H1 (cell line): ENCODE results near the gene DDX31. TPM values are rescaled to one million over a fixed set of nuclear protein-coding genes. Genes with fewer than 3 reads are reported as not detected.

Experiments
- ASH2L ChIP-seq: fragments of 200-600, 300-600 bp; sonication (generic); IDR thresholded peaks from one replicate; pipeline ENCODE4 v1.7.1; 2017; ENCODE audit warnings: low read length
- CHD1 ChIP-seq: IDR thresholded peaks from 2 replicates; pipeline ENCODE4 v1.6.1; 2012; ENCODE audit warnings: low read depth, low read length, improper control_type of control experiment
- GTF2F1 ChIP-seq: IDR thresholded peaks from 2 replicates; pipeline ENCODE4 v1.6.1; 2012; ENCODE audit warnings: low read depth, low read length, improper control_type of control experiment, borderline replicate concordance
- SIX5 ChIP-seq: IDR thresholded peaks from 2 replicates; pipeline ENCODE4 v1.6.1; 2011; ENCODE audit warnings: mild to moderate bottlenecking, low read depth, low read length
- SP1 ChIP-seq: IDR thresholded peaks from 2 replicates; pipeline ENCODE4 v1.6.1; 2011; ENCODE audit warnings: low read depth, low read length
- USF2 ChIP-seq: IDR thresholded peaks from 2 replicates; pipeline ENCODE4 v1.6.1; 2011; ENCODE audit warnings: low read length, improper control_type of control experiment
- ZNF274 ChIP-seq: IDR thresholded peaks from 2 replicates; pipeline ENCODE4 v1.7.0; 2012; ENCODE audit warnings: low read length, borderline replicate concordance; ENCODE audit errors: extremely low read depth
- polyA plus RNA-seq, 7 experiments: library from polyadenylated mRNA; depleted of rRNA in 3 of 7; stranded (reverse) in 5 of 7; unstranded in 2 of 7; fragments of >200 nt in 5 of 7; fragments of 200-250 nt in 2 of 7; gene quantifications; 1 replicate in 5 of 7; 2 replicates in 1 of 7; 4 replicates in 1 of 7; pipeline versions ENCODE4 v1.2.1 to v1.2.3, GENCODE V29; 2011 to 2013; ENCODE audit warnings: missing spikeins in 2 of 7, mixed read lengths in 2 of 7
- total RNA-seq: library from RNA; stranded (reverse); fragmentation: NEBNext Ultra II Directional; extraction: Animal tissue kit (Norgen Biotek cat#: 25700); gene quantifications from 2 replicates; pipeline ENCODE4 v1.2.1, GENCODE V29; 2021

Gene DDX31
- total and polyA plus RNA-seq, 2 of the 8 experiments (the other 6 are each of a cell fraction or from before 2014, with no cell fraction given) = 9.5 to 23.7 TPM

GRCh38 chr9:132690696-132691095 is 20.9 kb upstream of the DDX31 start (continued):
- TF ChIP-seq GTF2F1 (no peak), SIX5 (no peak), ZNF274 (no peak), CHD1 (no peak), USF2 (no peak), SP1 (no peak), ASH2L (no peak)
